Dermis microvascular lymphatic vessel endothelial cell (primary cell): ENCODE measurements around the gene AGTRAP. TPM values are rescaled to one million over a fixed set of nuclear protein-coding genes. Genes with fewer than 3 reads are reported as not detected.

Source experiments
- DNase-seq, 2 donors: peaks; one replicate each; pipeline versions ENCODE4 v3.0.0 to v3.0.0-alpha.2; 2010; ENCODE audit warnings: low read depth in 2 of 2
- total RNA-seq: library from RNA; depleted of rRNA; stranded (reverse); fragments of >200 nt; gene quantifications from 2 replicates; pipeline ENCODE4 v1.2.1, GENCODE V29; 2014

The AGTRAP gene
- total RNA-seq, 1 donor from 2014 or later = 34.0 TPM

DNA sequence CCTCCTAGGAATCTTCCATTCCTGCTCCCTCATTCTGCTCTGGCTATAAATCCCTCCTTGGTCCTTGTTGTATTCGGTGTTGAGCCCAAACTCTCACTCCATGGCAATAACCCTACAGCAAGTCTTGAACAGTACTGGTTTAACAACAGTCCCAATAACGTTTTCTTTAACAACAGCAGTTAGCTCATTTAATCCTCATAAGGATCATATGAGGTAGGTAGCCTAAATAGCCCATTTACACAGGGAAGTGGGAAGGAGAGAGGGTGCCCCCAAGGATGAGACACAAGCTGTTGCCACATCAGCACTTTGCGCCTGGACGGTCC lies 444 bp upstream of the AGTRAP start:
- no peak for DNase-seq

DNA sequence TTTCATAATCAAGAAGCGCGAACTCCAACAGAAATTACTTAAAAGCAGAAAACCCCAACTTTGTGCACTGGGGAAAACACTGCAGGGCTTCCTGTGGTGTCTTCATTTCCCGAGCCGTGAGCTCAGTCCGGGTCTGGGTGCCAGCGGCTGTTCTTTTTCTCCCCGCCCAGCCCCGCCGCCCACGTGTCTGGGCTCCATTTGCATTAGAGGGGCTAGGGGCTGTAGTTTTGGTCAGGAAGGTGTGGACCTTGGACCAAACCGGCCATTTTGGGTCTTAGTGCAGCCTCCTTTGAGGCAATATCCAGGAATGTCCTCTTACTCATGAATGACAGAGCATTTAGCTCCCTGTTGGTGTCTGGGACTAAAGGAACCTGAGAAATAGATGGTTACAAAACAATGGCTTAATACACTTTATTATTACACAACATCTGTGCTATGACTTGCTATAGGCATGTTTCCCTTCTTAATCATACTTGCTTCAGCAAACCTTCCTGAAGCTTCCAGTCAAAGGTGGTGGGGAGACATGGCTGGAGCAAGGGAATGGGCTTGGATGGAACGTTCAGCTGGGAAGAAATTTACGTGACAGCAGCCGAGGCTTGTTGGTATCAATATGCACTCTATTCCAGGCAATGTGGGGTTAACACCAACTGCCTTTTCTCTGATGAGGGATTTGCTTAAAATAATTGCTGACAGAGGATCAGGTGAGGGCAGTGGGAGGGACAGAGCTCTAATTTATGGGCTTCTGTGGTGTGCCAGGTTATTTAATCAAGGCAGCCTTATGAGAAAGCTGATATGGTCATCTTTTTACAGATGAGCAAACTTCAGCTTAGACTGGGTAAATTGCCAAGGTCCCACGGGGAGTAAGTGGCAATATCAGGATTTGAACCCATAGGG lies 1.1 kb downstream of the AGTRAP start:
- peak; percentile 18 to 48 for DNase-seq

DNA sequence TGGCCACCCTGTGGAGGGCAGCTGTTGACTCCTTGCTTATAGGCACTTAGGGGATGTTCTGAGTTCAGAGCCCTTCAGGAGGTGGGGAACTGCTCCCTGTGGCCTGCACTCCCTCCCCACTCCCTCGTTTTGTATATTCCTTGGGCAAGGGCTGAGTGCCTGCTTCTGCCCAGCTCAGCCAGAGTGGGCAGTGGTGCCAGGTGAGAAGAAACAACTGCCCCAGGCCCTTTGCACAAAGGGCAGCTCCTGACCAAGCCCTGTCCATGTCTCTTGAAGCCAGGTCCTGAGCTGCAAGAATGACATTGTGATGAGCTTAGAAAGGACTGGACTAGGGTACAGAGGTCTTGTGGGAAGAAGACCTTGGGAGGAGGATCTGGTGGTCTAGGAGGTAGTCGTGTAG lies 2.2 kb downstream of the AGTRAP start:
- no peak for DNase-seq

DNA sequence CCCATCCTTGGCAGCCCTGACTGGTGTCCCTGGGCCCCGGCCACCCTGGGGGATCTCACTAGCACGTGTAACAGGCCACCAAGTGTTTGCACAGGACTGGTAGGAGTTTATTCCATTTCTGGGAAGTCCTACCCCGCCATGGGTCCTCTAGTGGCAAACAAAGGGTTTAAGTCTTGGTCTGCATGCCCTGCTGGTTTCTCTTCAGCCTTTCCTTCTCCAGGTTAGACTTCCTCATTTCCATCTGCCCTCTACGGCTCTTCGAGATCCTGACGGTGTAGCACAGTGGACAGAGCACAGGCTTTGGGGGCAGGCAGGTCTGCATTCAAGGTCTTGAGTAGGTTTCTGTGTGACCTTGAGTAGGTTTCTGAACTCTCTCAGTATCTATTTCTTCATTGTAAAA lies 2.8 kb downstream of the AGTRAP start:
- no peak for DNase-seq

DNA sequence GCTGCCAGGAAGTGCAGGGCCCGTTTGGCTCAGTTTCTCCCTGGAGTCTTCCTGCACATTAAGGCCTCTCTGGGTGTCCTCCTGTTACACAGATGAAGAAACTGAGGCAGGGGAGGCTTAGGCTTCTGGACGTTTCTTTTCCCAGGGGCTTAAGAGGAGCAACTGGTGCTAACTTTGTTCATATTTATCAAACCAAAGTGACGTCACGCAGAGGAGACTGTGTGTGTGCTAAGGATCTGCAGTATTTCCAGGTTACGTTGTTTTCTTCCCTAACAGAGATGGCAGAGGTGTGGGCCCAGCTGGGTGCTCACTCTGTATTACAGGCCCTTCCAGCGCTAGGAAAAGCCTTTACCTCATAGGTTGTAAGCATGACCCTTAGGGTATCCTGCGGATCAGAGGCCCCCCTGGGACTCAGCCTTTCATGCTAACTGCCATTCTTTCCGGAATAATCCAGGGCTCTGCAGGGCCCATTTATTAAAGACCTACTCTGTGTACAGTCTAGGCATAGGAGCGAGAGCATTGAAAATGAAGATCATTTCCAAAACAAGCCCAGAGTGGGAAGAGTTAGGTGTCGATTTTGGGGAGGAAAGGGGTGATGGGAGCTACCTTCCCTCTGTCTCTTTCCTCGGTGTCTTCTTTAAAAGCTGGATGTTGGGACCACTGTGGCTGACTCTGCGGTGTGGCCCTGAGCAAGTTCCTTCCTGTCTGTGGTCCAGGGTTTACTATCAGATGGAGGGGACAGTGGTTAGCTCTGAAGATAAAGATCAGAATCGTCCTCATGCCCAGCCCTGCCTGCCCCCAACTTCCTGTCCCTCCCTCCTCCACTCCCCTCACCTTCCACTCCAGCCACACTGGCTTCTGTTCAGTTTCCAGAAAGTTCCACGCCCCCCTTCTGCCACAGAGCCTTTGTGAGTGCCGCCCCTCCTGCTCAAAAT lies 4.6 kb downstream of the AGTRAP start:
- DNase-seq = no peak

DNA sequence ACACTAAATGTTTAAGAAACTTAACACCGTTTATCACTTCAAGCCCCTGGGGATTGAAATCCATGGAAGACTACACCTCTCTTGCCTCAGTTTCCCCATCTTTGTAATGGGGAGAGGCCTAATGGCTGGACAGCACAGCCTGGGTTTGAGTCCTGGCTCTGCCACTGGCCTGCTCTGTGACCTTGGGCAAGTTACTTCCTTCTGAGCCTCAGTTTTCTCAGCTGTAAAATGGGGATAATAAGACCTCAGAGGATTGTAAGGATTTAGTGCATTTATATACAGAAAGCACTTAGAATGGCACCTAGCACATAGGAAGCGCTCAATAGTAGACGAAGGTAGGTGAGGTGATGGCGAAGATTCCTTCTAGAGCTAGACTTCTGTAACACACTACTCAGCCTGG lies 5.5 kb downstream of the AGTRAP start:
- no peak for DNase-seq

DNA sequence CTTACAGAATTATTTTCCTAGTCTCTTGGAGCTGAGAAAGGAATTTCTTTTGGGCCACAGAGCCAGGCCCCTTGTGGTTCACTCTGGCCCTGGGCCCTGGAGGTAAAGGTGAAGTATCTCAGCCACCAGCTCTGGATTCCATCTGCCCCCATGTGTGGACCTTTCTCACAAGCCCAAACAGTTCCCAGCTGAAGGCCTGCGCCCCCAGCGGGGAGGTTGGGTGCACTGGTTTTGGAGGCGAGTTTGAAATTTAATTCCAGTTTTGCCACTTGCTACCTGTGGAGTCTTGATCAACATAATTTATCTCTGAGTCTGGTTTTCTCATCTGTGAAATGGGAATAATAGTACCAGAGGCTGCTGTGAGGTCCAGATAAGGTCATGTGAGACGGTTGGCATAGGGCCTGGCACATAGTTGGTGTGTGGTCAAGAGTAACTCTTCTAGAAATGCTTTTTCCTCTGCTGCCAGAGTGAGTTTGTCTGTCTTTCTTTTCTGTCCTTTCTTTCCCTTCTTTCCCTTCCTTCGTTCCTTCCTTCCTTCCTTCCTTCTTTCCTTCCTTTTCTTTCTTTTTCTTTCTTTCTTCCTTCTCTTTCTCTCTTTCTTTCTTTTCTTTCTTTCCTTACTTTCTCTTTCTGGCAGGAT lies 6.1 kb downstream of the AGTRAP start:
- no peak for DNase-seq

DNA sequence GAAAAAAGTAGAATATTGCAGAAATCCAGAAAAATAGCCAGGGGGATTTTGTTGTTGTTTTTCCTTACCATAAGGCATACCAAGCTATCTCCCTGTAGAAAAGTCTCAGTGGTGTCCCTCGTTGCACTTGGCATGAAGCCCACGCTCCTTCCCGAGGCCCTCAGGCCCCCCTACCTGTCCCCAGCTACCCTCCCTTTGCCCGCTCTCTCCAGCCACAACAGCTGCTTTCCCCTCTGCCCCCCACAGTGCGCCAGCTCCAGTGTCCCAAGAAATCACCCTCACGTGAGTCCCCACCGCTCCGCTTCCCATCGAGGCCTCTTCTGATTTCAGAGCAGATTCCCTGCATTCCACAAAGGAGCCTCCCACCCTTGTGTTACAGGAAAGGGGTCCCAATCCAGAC lies 8.4 kb downstream of the AGTRAP start:
- DNase-seq = no peak

DNA sequence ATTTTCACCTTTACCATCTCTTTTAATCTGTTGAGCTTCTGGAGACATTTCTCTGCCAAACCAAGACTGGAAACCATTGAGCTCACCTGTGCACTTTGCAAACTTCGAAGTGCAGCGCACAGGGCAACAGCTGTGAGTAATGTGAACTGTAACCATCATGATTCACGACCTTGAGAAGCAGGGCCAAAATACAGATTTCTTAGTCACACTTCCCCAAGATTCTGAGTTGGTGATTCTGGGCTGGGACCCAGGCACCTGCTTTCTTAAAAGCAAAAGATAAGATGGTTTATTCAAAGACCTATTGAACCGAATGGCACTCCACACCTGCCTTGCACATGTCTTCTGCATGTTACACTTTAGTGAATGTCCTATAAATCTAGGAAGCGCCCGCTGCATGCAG lies 10.2 kb downstream of the AGTRAP start:
- no peak for DNase-seq

DNA sequence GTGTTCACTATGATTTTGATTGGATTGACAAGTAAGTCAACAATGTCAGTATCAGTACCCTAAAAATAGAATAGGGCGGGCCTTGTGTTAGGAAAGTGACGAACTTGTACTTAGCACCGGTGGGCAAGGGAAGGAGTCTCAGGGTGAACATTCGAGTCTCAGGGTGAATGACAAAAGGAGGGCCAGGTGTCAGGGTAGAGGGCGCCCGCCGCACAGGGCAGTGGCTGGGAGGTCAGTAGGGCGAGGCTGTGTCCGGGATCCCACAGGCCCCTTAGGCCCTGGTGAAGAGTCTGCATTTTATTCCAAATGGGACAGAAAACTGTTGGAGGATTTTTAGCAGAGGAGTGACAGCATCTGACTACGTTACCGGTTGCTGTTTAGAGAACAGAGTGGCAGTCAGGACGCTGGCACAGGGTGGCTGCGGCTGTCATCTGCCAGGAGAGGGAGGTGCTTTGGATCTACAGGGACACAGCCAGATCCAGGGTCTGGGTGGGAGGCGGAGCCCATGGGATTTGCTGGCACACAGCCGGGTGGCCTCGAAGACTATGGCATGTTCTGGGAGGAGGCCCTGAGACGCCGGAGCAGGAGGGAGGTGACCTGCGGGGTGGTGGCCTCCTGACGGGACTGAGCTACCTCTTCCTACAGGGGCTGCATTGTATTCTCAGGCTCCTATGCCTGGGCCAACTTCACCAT lies 11.0 kb downstream of the AGTRAP start:
- DNase-seq = no peak

DNA sequence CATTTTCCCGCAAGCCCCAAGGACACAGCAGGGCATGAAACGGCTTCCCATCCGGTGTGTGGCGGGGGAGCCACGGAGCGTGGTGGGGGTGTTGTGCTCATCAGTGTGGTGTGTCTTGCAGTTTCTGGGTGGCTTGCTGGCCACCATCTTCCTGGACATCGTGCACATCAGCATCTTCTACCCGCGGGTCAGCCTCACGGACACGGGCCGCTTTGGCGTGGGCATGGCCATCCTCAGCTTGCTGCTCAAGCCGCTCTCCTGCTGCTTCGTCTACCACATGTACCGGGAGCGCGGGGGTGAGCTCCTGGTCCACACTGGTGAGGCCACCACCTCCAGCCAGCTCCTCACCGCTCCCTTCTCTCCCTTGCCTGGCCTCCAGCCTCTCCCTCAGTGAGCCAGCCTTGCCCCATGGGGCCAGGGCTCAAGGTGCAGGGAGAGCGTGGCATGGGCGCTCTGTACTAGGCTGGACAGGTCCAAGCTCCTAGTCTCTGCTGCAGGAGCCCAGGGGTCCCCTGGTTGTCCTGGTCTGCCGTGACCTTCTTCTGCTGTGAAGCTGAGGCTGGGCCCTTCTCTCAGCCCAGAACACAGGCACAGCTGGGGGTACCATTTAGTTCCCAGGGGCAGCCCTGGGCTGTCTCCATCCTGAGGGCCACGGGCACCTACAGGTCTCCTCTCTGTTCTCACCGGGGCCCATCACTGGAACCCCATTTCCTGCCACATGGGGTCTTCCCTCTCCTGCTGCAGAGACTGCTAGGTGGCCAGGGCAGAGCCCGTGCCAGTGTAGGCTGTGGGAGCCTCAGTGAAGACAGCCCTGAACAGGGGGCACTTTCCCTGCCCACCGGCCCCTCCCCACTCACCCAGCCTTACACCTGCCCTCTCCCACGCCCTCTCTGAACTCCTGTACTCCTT lies 12.6 kb downstream of the AGTRAP start:
- DNase-seq = no peak

DNA sequence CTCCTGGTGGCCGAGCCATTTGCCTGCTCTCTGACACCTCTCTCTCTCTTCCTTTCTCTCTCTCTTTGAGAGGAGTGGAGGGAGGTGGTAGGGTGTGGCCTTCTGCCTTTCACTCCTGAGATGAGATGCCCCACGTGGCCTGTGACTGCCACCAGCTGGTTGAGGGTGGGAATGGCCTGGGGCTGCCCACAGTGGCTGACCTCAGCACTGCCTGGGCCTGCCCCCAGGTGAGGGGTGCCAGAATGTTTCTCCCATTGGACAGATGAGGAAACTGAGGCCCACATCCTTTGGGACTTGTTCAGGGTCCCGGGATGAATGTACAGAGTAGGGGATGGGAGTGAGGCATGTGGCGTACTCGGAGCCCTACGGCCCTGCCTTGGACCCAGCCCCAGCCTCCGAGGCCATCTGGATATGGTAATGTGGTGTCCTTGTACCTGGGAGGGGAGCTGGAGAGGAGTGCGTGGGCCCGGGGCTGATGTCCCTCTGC lies 13.3 kb downstream of the AGTRAP start:
- DNase-seq = peak; percentile 12 to 27

DNA sequence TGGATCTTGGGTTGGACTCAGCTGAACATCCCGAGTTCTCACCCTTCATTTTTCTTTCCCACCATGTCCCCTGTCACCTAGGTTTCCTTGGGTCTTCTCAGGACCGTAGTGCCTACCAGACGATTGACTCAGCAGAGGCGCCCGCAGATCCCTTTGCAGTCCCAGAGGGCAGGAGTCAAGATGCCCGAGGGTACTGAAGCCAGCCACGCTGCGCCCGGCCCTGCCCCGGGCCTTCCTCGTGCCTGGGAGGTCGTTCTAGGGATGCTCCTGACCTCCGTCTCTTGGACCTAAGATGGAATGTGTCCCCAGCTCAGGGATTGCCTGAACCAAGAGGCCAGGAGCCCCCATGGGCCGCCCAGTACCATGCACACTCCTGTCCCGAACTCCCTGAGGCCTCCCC lies 14.1 kb downstream of the AGTRAP start:
- no peak for DNase-seq

DNA sequence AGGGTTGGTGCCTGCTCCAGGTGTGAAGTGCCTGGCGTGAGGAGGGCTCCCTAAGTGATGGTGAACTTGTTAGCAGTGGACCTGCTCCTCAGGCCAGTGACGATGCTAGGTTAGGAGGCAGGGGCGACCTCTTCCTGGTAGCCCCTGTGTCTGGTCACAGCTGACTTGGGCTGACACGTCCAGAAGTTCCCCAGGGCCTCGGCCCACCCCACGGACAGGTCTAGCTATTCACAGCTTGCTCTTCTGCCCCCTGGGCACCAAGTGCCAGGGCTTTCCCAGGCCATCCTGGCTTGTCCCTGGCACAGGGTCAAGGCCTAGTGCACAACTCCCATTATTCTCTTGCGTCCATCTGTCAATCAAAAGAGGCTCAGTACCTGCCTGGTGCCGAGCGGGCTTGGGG lies 15.2 kb downstream of the AGTRAP start:
- no peak for DNase-seq

DNA sequence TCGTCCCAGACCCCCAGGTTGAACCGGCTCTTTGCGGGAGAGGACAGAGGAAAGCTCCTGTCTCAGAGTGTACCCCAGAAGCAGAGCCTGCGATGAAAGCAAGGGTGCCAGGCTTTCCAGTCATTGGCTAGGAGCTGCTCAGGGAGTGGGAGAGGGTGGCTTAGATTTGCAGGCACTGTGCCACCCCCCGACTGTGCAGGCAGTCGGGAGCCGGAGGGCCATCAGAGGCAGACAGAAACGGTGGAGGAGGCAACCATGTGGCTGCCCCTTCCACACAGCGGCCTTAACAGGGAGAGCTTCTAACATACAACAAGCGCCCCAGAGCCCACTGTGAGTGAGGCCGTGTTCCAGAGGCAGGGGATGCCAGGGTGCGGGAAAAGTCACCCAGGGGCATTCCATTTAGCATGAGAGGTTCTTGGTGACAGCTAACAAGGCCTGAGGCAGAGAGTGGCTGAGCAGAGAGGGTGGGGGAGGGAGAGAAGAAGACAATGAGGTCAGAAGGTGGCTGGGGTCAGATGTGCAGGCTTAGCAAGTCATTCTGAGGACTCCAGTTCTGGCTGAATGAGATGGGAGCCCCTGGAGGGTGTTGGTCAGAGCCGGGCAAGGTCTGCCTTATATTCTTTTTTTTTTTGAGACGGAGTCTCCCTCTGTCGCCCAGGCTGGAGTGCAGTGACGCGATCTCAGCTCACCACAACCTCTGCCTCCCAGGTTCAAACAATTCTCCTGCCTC lies 16.6 kb downstream of the AGTRAP start:
- DNase-seq = no peak

DNA sequence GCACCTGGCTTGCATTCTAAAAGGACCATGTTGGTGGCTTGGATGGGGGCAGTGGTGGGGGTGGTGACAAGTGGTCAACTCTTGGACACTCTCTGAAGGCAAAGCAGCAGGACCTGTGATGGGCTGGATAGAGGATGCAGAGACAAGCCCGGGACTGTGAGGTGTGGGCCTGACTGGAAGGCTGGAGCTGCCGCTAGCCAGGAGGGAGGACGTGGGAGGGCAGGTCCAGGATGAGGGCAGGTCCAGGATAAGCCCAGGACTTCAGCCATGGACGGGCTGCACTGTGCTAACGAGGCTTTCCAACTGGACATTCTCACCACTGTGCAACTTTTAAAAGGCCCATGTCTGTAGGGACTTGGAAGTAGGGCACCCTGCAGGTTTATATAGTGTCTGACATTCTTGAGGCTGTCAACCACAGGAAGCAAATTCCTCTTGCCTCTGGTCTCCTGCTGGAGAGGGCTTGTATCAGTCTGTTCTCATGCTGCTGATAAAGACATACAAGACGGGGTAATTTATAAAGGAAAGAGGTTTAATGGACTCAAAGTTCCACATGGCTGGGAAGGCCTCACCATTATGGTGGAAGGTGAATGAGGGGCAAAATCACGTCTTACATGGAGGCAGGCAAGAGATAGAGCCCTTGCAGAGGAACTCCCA lies 17.7 kb downstream of the AGTRAP start:
- DNase-seq = no peak

DNA sequence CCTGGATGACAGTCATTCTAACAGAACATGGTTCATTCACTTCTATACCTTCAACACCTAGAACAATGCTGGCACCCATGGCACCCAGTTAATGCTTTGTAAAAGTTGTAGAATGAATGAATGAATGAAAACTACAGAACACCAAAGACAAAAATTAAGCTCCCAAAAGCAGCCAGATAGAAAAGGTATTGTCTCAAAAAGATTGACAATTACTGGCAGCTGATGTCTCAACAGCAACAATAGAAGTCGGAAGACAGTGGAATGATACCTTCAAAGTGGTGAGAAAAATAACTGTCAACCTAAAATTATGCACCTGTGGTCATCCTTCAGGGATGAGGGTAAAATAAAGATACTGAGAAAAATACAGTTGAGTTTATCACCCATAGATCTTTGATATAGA lies 21.1 kb downstream of the AGTRAP start:
- no peak for DNase-seq

DNA sequence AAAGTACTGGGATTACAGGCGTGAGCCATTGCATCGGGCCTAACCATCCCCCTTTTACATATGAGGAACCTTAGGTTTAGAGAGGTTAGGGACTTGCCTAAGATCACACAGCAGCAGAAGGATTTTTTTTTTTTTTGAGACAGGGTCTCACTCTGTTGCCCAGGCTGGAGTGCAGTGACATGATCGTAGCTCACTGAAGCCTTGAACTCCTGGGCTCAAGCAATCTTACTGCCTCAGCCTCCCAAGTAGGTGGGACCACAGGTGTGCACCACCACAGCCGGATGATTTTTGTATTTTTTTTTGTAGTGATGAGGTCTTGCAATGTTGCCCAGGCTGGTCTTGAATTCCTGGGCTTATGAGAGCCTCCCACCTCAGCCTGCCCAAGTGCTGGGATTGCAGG lies 23.9 kb downstream of the AGTRAP start:
- DNase-seq = no peak

DNA sequence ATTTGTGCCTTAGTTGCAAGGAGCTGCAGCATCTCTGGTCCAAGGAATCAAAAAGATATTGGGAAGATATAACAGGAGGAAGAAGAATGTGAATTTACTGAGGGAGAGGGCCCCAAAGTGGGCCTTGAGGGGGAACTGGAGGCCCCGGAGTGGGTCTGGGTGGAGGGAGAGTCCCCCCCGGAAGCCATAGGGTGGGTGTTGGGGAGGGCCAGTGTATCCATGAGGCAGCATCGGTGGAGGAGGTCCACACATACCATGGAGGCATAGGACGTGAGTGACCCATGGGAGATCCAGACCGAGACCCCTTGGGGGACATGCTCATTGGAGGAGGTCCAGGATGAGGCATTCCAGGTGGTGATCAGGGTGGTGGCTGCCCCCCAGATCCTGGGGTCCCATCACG lies 25.3 kb downstream of the AGTRAP start:
- no peak for DNase-seq
